Mesothelial cell of epicardium (in vitro differentiated cells): ENCODE measurements around the gene SHROOM3. TPM values are rescaled to one million over a fixed set of nuclear protein-coding genes. Genes with fewer than 3 reads are reported as not detected.

Experiments used
- DNase-seq, 2 experiments: peaks; one replicate each; pipeline ENCODE4 v3.0.0; 2021; ENCODE audit warnings: low spot score in 2 of 2; ENCODE audit not compliant: unreplicated experiment in 2 of 2
- H3K27ac Mint-ChIP-seq: 2 replicates; pipeline ENCODE4 v1.8.0; 2021; ENCODE audit warnings: mixed read lengths
- H3K27me3 Mint-ChIP-seq: 2 replicates; pipeline ENCODE4 v1.8.0; 2021; ENCODE audit warnings: low read depth, mixed read lengths
- H3K36me3 Mint-ChIP-seq: 2 replicates; pipeline ENCODE4 v1.8.0; 2021; ENCODE audit warnings: mixed read lengths
- H3K4me1 Mint-ChIP-seq: 2 replicates; pipeline ENCODE4 v1.8.0; 2021; ENCODE audit warnings: mixed read lengths
- H3K4me3 Mint-ChIP-seq: 2 replicates; pipeline ENCODE4 v1.8.0; 2021; ENCODE audit warnings: mild to moderate bottlenecking, moderate library complexity, mixed read lengths
- H3K9me3 Mint-ChIP-seq: 2 replicates; pipeline ENCODE4 v1.8.0; 2021; ENCODE audit warnings: mixed read lengths
- CTCF ChIP-seq: fragments of 200-600 bp; sonication (generic); IDR thresholded peaks from one replicate; pipeline ENCODE4 v1.5.0; 2021; ENCODE audit warnings: antibody characterized with exemption; ENCODE audit not compliant: unreplicated experiment
- total RNA-seq: library from RNA; stranded (reverse); gene quantifications from 3 replicates; pipeline ENCODE4 v1.2.1, GENCODE V29; 2021

SHROOM3 gene
- total RNA-seq, 1 donor from 2014 or later = 62.7 TPM

GRCh38 chr4:76611616-76612207 lies 176.7 kb downstream of the SHROOM3 start:
- Mint-ChIP-seq H3K4me3 (no peak overlapping the region), H3K9me3 (no peaks in the 10 kb centered on the region), H3K27ac (peak overlapping the region; percentile 91), H3K36me3 (no peaks in the 10 kb centered on the region), H3K27me3 (no peaks in the 10 kb centered on the region), H3K4me1 (peaks cover 74% of the 10 kb centered on the region)
- DNase-seq = no peak
- TF ChIP-seq CTCF = no peak

DNA sequence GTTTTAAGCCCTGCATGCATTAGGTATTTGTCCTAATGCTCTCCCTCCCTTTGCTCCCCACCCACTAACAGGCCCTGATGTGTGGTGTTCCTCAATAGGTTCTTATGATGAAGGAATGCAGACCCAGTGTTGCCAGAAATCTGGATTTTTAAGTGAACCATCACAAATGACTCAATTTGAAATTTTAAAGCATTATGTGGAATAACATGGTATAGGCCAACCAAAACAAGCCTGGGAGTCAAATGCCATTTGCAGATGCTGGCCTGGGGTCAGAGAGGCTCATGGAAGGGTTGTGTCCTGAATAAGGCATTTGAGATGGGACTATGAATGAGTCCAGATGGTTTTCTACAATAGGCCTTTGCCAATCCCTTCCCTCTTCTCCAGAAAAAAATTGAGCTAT lies 179.6 kb downstream of the SHROOM3 start:
- Mint-ChIP-seq H3K27me3 (no peaks in the 10 kb centered on the region), H3K27ac (peak overlapping the region; percentile 71), H3K9me3 (no peaks in the 10 kb centered on the region), H3K36me3 (no peaks in the 10 kb centered on the region), H3K4me3 (no peak overlapping the region), H3K4me1 (peaks cover 55% of the 10 kb centered on the region)
- DNase-seq = no peak
- no peak for TF ChIP-seq CTCF

DNA sequence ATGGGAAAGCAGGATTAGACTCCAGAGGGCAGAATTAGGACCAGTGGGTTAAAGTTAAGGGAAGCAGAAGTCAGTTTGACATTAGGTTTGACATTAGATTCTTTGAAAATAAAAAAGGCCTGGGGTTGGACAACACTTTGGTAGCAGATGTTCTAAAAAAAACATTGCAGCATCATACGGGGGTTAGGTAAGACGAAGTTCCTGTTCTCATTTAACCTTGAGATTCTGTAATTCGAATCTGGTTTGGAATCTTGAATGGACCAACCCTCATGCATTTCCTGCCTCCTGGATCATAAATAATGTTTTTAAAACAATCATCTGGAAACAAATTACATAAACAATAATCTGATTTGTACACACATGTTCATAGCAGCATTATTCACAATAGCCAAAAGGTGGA lies 181.0 kb downstream of the SHROOM3 start:
- H3K27ac Mint-ChIP-seq = peak overlapping the region; percentile 71
- H3K9me3 Mint-ChIP-seq = no peaks in the 10 kb centered on the region
- no peaks in the 10 kb centered on the region for H3K27me3 Mint-ChIP-seq
- TF ChIP-seq CTCF = no peak
- no peak overlapping the region for H3K4me3 Mint-ChIP-seq
- H3K36me3 Mint-ChIP-seq = no peaks in the 10 kb centered on the region
- DNase-seq = no peak
- H3K4me1 Mint-ChIP-seq = peaks cover 53% of the 10 kb centered on the region

DNA sequence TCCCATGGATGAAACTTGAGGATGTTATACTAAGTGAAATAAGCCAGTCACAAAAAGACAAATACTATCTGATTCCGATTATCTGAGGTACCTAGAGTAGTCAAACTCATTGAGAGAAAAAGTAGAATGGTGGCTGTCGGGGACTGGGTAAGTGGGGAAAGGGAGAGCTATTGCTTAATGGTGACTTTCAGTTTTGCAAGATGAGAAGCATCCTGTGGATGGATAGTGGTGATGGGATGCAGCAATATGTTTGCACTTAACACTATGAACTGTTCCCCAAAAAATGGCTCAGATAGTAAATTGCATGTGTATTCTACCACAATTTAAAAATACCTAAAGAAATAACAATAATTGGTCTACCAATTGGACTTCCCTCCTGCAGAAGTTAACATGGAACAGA lies 181.5 kb downstream of the SHROOM3 start:
- Mint-ChIP-seq H3K27me3 (no peaks in the 10 kb centered on the region), H3K9me3 (no peaks in the 10 kb centered on the region), H3K4me3 (no peak overlapping the region), H3K36me3 (no peaks in the 10 kb centered on the region), H3K27ac (no peak overlapping the region), H3K4me1 (peaks cover 51% of the 10 kb centered on the region)
- no peak for DNase-seq
- no peak for TF ChIP-seq CTCF

GRCh38 chr4:76620723-76621468 lies 185.9 kb downstream of the SHROOM3 start:
- DNase-seq = no peak
- Mint-ChIP-seq H3K4me3 (no peak overlapping the region), H3K9me3 (no peaks in the 10 kb centered on the region), H3K36me3 (no peaks in the 10 kb centered on the region), H3K27ac (peak overlapping the region; percentile 32), H3K4me1 (peaks cover 65% of the 10 kb centered on the region), H3K27me3 (no peaks in the 10 kb centered on the region)
- TF ChIP-seq CTCF = no peak
